22Rv1 (cell line): Measurements from ENCODE around the gene ATF6B.

Experiments
- CTCF ChIP-seq: fragments of 450-650 bp; IDR thresholded peaks from 2 replicates; pipeline ENCODE4 v1.5.1; 2017; ENCODE audit warnings: mild to moderate bottlenecking
- ZFX ChIP-seq: fragments of 450-650 bp; IDR thresholded peaks from 2 replicates; pipeline ENCODE4 v1.6.1; 2017; ENCODE audit warnings: antibody characterized with exemption, borderline replicate concordance

GRCh38 chr6:32168807-32169591 is 41.0 kb upstream of the ATF6B start:
- no peak for TF ChIP-seq CTCF
- TF ChIP-seq ZFX: no peak
